Gastroesophageal sphincter (tissue), 3 donors: ENCODE data around the gene CDH23.

Experiments used
- POLR2A ChIP-seq, 2 donors: fragments of 450-650 bp; IDR thresholded peaks; one replicate each; pipeline ENCODE4 v1.6.1; 2017; ENCODE audit warnings: antibody characterized with exemption in 2 of 2, mild to moderate bottlenecking in 2 of 2, moderate library complexity in 1 of 2
- TF ChIP-seq, protein P1 (sequence below), 4 experiments: fragments of 200-600 bp in 2 of 4; fragments of 450-650 bp in 2 of 4; sonication (generic) in 1 of 4; IDR thresholded peaks; one replicate each; pipeline ENCODE4 v1.5.1; 2017 to 2019; ENCODE audit warnings: antibody characterized with exemption in 4 of 4, mild to moderate bottlenecking in 2 of 4, moderate library complexity in 2 of 4

DNA sequence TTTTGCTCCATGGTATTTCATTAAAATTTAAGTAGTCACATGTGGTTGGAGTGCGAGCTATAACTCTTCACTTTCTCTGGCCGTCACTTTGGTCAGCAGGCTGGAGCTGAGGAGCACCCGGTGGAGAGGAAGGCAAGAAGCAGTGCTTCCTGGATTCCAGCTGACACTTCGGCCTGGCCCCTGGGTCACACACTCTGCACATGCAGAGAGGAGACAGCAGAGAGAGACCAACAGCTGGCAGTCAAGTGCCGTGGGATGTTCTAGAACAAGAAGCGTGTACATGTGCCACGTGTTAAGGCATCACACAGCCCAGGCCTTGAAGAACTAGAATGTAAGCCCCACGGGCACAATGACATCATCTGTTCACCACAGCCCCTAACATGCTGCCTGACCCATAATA, 424.2 kb downstream of the CDH23 start:
- TF ChIP-seq POLR2A (IDR thresholded peaks at IDR 0.05) = no peak
- TF ChIP-seq, protein P1, sequence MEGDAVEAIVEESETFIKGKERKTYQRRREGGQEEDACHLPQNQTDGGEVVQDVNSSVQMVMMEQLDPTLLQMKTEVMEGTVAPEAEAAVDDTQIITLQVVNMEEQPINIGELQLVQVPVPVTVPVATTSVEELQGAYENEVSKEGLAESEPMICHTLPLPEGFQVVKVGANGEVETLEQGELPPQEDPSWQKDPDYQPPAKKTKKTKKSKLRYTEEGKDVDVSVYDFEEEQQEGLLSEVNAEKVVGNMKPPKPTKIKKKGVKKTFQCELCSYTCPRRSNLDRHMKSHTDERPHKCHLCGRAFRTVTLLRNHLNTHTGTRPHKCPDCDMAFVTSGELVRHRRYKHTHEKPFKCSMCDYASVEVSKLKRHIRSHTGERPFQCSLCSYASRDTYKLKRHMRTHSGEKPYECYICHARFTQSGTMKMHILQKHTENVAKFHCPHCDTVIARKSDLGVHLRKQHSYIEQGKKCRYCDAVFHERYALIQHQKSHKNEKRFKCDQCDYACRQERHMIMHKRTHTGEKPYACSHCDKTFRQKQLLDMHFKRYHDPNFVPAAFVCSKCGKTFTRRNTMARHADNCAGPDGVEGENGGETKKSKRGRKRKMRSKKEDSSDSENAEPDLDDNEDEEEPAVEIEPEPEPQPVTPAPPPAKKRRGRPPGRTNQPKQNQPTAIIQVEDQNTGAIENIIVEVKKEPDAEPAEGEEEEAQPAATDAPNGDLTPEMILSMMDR (IDR thresholded peaks at IDR 0.05) = no peak
